Measurements from ENCODE around the gene AQP12A.

AQP12A gene

DNA sequence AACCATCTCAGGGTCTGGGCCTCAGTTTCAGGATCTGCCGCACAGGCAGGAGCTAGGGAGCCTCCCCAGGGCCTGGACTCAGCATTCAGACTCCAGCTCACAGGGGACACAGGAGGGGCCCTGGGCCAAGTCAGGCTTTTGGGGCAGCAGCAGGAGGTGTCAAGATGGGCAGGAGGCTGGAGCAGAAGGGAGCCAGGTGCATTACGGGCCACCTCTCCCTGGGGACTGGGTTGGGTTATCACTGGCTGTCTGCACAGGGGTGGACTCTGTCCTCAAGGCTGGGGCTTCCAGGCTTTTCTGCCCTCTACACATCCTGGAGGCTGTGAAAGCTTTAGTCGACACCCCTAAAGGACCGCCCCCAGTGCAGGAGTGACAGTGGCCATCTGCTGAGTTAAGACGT lies 20.0 kb downstream of the AQP12A start:
- Mint-ChIP-seq H3K9me3 (no peaks in the 10 kb centered on the region), H3K27ac (no peak overlapping the region), H3K4me3 (no peak overlapping the region), H3K4me1 (ENCODE audit: low read depth in 2 of 2) (no peaks in the 10 kb centered on the region), H3K27me3 (peaks cover 29 to 46% of the 10 kb centered on the region in 2 donors), H3K36me3 (ENCODE audit: insufficient read depth) (no peaks in the 10 kb centered on the region)
- ATAC-seq (replicated peaks) = no peak
- DNase-seq = no peak

DNA sequence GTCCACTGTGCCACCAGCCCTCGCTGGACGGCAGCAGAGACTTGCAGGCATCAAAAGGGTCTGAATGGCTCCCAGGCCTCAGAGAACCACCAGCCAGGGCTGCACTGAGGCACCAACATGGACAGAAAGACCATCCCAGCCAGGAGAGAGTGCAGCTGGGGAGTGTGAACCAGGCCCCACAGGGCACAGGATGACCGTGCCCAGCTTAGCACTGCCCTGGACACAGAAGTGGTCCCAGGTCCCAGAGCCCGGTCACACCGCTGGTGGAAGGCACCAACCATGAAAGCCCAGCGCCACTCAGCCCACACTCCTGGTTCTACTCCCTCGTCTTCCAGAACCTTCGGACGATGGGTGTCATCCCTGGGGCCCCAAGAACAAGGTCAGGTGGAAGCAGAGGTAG lies 20.5 kb downstream of the AQP12A start:
- DNase-seq = no peak
- ATAC-seq (replicated peaks) = no peak
- H3K4me3 Mint-ChIP-seq = no peak overlapping the region
- no peaks in the 10 kb centered on the region for H3K9me3 Mint-ChIP-seq
- no peaks in the 10 kb centered on the region for H3K4me1 Mint-ChIP-seq (ENCODE audit: low read depth in 2 of 2)
- H3K27ac Mint-ChIP-seq = no peak overlapping the region
- H3K27me3 Mint-ChIP-seq = peaks cover 29 to 47% of the 10 kb centered on the region in 2 donors
- H3K36me3 Mint-ChIP-seq (ENCODE audit: insufficient read depth) = no peaks in the 10 kb centered on the region

DNA sequence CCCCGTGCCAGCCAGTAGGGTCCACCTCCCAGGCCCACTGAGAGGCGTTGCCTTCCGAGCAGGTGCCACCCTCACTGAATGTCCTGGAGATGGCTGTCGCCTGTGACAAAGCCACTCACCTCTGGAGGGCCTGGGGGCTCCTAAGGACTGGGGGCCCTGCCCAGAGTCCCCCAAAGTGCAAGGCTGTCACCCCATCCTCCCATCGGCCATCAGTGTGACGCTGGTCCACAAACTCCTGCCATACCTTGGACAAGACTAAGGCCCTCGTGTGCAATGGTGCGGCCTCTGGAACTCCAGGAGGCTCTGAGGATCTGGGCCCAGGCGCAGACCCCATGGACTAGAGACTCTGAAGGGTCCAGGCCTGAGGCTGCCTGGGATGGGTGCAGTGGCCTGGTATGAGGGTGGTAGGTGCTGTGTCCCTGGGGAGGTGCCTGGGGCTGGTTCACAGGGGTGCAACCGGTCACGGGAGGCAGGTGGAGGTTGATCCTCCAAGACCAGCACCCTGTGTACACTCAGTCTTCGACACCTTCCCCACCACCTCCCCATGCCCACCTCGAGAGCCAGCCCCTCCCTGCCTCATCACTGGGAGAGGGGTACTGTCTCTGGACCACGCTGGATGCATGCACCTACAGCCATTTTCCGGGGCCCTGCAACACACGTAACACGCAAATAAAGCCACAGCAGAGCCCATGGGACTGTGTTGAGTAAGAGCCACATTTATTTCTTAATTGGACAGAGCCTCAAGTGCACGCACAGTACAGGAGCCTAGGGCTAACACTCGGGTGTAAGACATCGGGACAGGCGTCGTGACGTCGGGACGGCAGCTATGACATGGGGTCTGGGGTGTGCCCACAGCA lies 21.6 kb downstream of the AQP12A start:
- ATAC-seq (replicated peaks) (no peak), DNase-seq (no peak)
- no peak overlapping the region for H3K4me3 Mint-ChIP-seq
- peaks cover 23 to 35% of the 10 kb centered on the region in 2 donors for H3K27me3 Mint-ChIP-seq
- H3K4me1 Mint-ChIP-seq (ENCODE audit: low read depth in 2 of 2) = no peaks in the 10 kb centered on the region
- no peaks in the 10 kb centered on the region for H3K9me3 Mint-ChIP-seq
- no peaks in the 10 kb centered on the region for H3K36me3 Mint-ChIP-seq (ENCODE audit: insufficient read depth)
- H3K27ac Mint-ChIP-seq = no peak overlapping the region

DNA sequence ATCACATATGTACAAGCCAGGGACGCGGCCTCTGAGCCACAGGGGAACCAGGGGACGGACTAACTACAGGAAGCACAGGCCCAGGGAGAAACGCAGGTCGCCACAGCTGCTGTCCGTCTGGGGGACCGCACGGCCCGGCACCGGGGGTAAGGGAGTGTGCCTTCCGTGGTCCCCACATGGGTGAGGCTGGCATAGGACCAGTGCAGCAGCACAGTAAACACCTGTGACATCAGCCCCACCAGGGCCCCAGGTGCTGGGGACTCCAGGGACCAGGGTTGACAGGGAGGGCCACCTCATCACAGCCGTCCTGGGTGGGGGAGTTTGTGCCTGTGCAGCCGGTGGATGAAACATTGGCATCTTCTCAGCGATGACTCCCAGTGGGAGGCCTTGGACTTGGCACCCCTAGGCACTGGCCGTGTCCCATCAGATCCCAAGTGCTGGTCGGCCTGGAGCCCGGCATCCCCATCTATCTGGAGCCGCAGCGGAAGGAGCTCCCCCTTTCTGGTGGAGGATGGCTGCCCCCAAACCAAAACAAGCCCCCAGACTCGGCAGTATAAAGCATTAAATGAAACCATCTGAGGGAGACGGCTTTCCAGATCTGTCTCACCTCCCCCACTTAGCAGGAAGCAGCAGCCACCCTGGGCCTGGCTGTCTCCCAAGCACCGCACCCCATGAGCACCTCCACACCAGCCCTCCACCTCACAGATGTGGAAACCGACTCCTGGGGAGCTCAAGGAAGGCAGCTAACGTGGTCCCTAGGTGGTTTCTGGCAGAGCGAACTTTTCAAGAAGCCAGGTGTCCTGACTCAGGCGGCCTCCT lies 22.5 kb downstream of the AQP12A start:
- Mint-ChIP-seq H3K4me3 (no peak overlapping the region), H3K4me1 (ENCODE audit: low read depth in 2 of 2) (no peaks in the 10 kb centered on the region), H3K27ac (no peak overlapping the region)

DNA sequence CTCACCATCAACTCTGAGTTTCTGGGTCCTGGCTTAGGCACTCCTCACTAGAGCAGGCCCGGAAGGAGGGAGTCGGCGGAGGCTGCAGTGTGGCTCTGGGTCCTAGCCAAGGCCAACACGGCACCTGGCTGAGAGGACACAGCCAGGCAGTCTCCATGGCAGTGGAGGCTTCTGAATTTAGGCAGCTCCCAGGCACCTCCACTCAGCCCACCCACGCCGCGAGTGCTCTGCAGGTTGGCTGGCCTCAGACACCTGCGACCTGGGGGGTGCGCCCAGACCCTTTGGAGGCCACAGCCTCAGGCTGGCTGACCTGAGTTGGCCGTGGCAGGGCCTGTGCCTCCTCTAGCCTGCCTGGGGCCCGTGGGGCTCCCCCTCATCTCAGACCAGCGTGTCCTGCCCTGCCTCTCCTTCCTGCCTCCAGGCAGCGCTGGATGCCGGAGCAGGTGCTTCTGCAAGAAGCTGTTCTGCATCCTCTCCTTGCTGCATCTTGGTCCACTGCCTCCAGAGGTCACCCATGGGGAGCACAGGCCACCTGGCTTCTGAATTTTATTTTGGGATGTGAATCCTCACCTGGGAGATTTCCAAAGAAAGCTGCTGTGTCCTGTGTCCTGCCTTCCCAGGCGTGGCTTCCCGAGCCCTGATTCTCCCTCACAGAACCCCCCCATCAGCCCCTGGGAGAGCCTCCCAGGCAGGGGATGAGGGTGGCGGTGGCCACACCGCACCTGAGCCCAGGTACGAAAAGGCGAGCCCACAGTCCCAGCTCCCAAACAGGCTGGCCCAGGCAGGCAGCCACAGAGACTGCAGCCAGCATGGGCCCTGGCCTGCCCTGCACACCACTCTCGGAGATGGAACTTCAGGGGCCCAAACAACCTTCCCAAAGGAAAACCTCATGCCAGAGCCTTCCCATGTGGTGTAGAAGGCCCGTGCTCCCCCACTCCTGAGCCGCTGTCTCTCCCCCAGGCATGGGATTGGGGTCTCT lies 23.4 kb downstream of the AQP12A start:
- DNase-seq (no peak), ATAC-seq (replicated peaks) (no peak)
- H3K36me3 Mint-ChIP-seq (ENCODE audit: insufficient read depth) = no peaks in the 10 kb centered on the region
- no peaks in the 10 kb centered on the region for H3K4me1 Mint-ChIP-seq (ENCODE audit: low read depth in 2 of 2)
- H3K9me3 Mint-ChIP-seq = no peaks in the 10 kb centered on the region
- H3K27ac Mint-ChIP-seq = no peak overlapping the region
- H3K27me3 Mint-ChIP-seq = peaks cover 20 to 22% of the 10 kb centered on the region in 2 donors
- no peak overlapping the region for H3K4me3 Mint-ChIP-seq

More for the DNA sequence above, 22.5 kb downstream of the AQP12A start:
- no peaks in the 10 kb centered on the region for H3K9me3 Mint-ChIP-seq
- DNase-seq (no peak), ATAC-seq (replicated peaks) (no peak)
- H3K27me3 Mint-ChIP-seq = peaks cover 20 to 30% of the 10 kb centered on the region in 2 donors
- no peaks in the 10 kb centered on the region for H3K36me3 Mint-ChIP-seq (ENCODE audit: insufficient read depth)

DNA sequence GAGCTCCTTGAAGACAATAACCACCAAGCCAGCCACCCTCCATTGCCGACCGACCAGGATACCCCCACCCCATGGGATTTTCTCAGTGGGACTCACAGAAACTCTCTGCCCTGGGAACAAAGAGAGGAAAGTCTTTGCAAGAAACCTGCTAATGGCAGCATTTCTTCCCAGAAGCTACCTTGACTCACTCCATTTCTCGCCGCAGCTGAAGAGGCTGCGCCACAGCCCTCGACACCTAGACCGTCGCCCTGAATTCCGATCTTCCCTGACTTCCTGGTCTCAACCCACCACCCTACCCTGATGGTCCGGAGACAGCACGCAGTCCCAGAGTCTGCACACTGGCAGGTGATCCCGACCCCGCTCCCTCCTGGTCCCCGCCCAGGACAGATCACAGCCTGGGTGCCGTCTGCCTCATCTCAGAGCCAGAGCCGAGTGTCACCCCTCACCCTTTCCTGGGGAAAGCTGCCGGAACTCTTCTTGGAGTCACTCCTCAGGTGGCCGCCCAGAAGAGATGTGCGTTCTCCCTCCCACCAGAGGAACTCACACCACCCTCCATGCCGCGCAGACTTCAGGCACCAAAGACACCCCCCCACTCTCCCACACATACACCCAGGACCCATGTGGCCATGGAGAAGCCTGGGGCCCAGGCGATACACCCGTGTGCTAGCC lies 24.6 kb downstream of the AQP12A start:
- Mint-ChIP-seq H3K4me1 (ENCODE audit: low read depth in 2 of 2) (no peaks in the 10 kb centered on the region), H3K9me3 (no peaks in the 10 kb centered on the region), H3K27ac (no peak overlapping the region), H3K36me3 (ENCODE audit: insufficient read depth) (no peaks in the 10 kb centered on the region), H3K4me3 (no peak overlapping the region), H3K27me3 (peaks cover 13% of the 10 kb centered on the region in 2 donors)
- no peak for ATAC-seq (replicated peaks)
- no peak for DNase-seq

DNA sequence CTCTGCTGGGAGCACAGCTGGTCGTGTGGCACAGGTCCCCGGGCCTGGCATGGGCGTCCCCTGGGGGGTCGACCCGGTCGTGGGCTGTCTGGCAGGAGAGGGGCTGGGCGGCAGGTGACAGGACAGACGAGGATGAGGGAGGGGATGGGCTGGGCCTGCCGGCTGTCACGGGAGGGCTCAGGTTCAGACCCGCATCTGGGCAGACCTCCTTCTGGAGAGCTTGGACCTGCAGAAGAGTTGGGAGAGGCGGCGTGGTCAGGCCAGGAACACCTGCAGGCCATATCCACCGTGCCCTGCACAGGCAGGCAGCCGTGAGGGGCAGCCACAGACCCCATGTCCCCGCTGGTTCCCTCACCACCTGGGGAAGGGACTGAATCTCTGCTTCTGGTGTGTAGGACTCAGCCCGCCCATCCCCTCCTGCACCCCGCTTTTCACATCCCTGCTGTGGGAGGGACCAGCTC lies 25.5 kb downstream of the AQP12A start:
- H3K27ac Mint-ChIP-seq = no peak overlapping the region
- no peaks in the 10 kb centered on the region for H3K36me3 Mint-ChIP-seq (ENCODE audit: insufficient read depth)
- ATAC-seq (replicated peaks) = no peak

DNA sequence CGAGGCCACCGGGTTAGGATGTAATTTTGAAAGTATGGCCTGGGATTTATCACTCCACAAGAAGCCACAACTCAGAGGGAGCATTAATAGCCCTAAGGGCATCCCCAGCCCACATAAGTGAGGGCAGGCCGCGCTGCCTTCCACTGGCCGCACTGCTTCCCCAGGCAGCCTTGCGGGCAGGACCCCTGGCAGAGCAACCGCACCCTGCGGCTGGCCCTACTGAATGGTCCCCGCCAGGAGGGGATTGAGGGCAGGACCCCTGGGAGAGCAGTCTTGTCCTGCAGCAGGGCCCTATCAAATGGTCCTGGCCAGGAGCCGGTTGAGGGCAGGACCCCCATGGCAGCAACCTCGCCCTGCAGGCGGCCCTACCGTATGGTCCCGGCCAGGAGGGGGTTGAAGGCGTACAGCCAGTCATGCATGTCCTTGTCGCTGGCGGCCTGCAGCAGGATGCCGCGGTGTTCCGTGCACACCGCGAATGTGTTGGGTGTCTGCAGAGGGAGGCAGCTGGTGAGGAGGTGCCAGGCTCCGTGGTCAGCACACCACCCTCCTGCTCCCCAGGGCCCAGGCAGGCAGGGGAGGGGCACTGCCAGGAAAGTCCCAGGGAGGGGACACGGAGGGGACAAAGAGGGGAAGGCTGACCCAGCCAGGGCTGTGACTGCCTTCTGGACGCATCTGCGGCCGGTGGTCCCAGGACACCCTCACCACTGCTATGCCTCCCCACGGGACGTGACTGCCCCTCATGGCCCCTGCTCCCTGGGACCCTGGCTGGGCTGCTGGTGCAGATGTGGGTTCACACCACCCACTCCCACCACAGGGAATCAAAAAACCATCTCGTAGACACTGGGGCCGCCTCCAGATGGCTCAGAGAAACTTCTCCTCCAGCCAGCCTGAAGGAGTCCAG lies 26.3 kb downstream of the AQP12A start:
- no peak for ATAC-seq (replicated peaks)
- DNase-seq = no peak
- Mint-ChIP-seq H3K4me1 (ENCODE audit: low read depth in 2 of 2) (no peaks in the 10 kb centered on the region), H3K4me3 (no peak overlapping the region), H3K27ac (no peak overlapping the region), H3K36me3 (ENCODE audit: insufficient read depth) (no peaks in the 10 kb centered on the region), H3K9me3 (no peaks in the 10 kb centered on the region), H3K27me3 (peaks cover 7 to 9% of the 10 kb centered on the region in 2 donors)

More for the DNA sequence above, 25.5 kb downstream of the AQP12A start:
- peaks cover 7 to 9% of the 10 kb centered on the region in 2 donors for H3K27me3 Mint-ChIP-seq
- no peaks in the 10 kb centered on the region for H3K9me3 Mint-ChIP-seq
- no peaks in the 10 kb centered on the region for H3K4me1 Mint-ChIP-seq (ENCODE audit: low read depth in 2 of 2)
- DNase-seq = no peak
- H3K4me3 Mint-ChIP-seq = no peak overlapping the region

DNA sequence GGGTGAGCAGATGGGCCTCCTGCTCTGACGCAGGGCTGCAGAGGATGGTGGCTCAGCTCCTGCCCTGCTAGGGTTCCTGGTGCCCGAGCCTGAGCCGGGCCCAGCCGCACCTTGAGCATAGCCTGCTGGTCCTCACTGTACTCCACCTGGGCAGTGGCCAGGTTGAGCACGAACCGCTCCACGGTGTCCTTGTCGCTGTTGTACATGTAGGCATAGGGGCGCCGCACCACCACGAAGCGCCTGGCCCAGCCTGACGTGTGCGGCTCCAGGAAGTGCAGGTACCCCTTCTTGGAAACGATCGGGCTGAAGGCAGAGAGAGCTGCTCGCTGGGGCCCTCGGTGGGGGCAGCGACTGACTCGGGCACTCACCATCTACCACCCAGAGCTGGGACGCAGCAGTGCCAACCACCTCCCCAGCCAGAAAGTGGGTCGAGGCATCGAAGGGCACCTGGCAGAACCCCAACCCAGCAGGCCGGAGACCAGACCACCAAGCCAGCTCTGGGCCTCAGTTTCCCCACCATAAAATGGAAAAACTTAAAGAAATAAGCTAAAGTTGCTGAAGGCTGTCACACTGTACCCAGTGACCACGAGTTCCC lies 27.3 kb downstream of the AQP12A start:
- peaks cover 14 to 16% of the 10 kb centered on the region in 2 donors for H3K27me3 Mint-ChIP-seq
- H3K9me3 Mint-ChIP-seq = no peaks in the 10 kb centered on the region
- no peaks in the 10 kb centered on the region for H3K36me3 Mint-ChIP-seq (ENCODE audit: insufficient read depth)
- ATAC-seq (replicated peaks) (no peak), DNase-seq (no peak)
- H3K4me1 Mint-ChIP-seq (ENCODE audit: low read depth in 2 of 2) = no peaks in the 10 kb centered on the region
- H3K4me3 Mint-ChIP-seq = no peak overlapping the region
- H3K27ac Mint-ChIP-seq = no peak overlapping the region

DNA sequence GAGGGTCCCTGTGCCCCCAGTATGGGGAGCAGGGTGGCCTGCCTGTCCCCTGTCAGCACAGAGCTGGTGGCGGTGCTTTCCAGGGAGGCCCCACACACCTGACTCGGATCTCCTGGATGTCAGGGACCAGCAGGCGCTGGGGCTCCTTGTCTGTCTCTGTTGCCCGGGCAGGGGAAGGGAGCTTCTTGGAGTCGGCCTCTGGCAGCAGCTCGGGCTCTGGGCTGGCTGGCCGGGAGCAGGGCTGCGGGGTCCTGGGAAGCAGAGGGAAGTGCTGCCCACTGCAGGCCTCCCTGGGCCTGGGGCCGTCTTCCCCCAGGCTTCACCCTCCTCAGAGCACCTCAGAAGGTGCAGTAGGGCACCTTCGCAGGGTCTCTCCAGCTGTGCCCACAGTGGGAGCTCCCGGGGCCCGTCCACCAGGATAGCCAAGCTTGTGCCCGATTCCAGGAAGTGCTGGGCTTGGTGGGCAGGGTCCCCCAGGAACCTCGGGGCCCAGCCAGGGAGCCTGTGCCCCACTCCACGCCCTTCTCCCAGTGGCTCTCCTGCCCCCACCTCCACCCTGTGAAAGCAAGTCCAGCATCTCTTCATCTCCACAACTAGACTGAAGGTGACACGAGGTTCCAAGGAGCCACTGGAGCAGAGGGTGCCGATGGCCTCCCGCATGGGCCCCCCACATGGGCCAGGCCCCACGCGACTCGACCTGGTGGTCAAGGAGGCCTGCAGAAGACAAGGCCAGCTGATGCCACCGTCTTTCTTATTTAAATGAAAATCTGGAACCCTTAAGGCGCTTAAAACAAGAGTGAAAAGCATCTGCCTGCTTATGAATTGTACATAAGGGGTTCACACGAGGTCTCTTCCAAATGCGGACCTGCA lies 28.2 kb downstream of the AQP12A start:
- ATAC-seq (replicated peaks) (no peak), DNase-seq (no peak)
- Mint-ChIP-seq H3K9me3 (no peaks in the 10 kb centered on the region), H3K36me3 (ENCODE audit: insufficient read depth) (no peaks in the 10 kb centered on the region), H3K4me1 (ENCODE audit: low read depth in 2 of 2) (no peaks in the 10 kb centered on the region), H3K27ac (no peak overlapping the region), H3K27me3 (peaks cover 16 to 19% of the 10 kb centered on the region in 2 donors), H3K4me3 (no peak overlapping the region)
